Gastroesophageal sphincter (tissue), 3 donors: Measurements from ENCODE around the gene FNDC3B.

Source experiments
- CTCF ChIP-seq, 4 experiments: fragments of 200-600 bp in 2 of 4; fragments of 450-650 bp in 2 of 4; sonication (generic) in 1 of 4; IDR thresholded peaks; one replicate each; pipeline ENCODE4 v1.5.1; 2017 to 2019; ENCODE audit warnings: antibody characterized with exemption in 4 of 4, mild to moderate bottlenecking in 2 of 4, moderate library complexity in 2 of 4
- EP300 ChIP-seq: sonication (generic); formaldehyde crosslinking; IDR thresholded peaks from one replicate; pipeline ENCODE4 v1.6.1; 2017; ENCODE audit warnings: antibody characterized with exemption, mild to moderate bottlenecking
- POLR2A ChIP-seq, 2 donors: fragments of 450-650 bp; IDR thresholded peaks; one replicate each; pipeline ENCODE4 v1.6.1; 2017; ENCODE audit warnings: antibody characterized with exemption in 2 of 2, mild to moderate bottlenecking in 2 of 2, moderate library complexity in 1 of 2
- POLR2AphosphoS5 ChIP-seq: sonication (generic); formaldehyde crosslinking; IDR thresholded peaks from one replicate; pipeline ENCODE4 v1.6.1; 2017; ENCODE audit warnings: antibody characterized with exemption

GRCh38 chr3:172241405-172241804 is 202.0 kb downstream of the FNDC3B start:
- TF ChIP-seq EP300: no peak
- TF ChIP-seq POLR2A (IDR thresholded peaks at IDR 0.05): no peak
- no peak for TF ChIP-seq CTCF (IDR thresholded peaks at IDR 0.05)
- no peak for TF ChIP-seq POLR2AphosphoS5
